T-helper 2 cell treated with Interferon-gamma antibody and Interleukin-4, amounts not matched to agents 5 μg/mL and 100 μg/mL, for 36 hours (primary cell): ENCODE data around the gene TGFBR3.
"Not testable (repeated sequence)": the region's sequence is repeated elsewhere in the genome, so short reads cannot be mapped to it uniquely, and the experiment has no call there.

ENCODE experiments used
- DNase-seq: peaks from one replicate; pipeline ENCODE4 v3.0.0; 2021; ENCODE audit warnings: low spot score
- H3K27ac Mint-ChIP-seq: one replicate; pipeline ENCODE4 v1.8.0; 2021; ENCODE audit warnings: mild to moderate bottlenecking, mixed read lengths
- H3K27me3 Mint-ChIP-seq: one replicate; pipeline ENCODE4 v1.8.0; 2021; ENCODE audit warnings: low read depth, mixed read lengths
- H3K36me3 Mint-ChIP-seq: one replicate; pipeline ENCODE4 v1.8.0; 2021; ENCODE audit warnings: low read depth, mixed read lengths
- H3K4me1 Mint-ChIP-seq: one replicate; pipeline ENCODE4 v1.8.0; 2021; ENCODE audit warnings: low read depth, mixed read lengths
- H3K4me3 Mint-ChIP-seq: one replicate; pipeline ENCODE4 v1.8.0; 2022; ENCODE audit warnings: mild to moderate bottlenecking, moderate library complexity, mixed read lengths
- H3K9me3 Mint-ChIP-seq: one replicate; pipeline ENCODE4 v1.8.0; 2021; ENCODE audit warnings: mixed read lengths

The TGFBR3 gene

GRCh38 chr1:91876040-91876470, 9.9 kb downstream of the TGFBR3 start:
- DNase-seq, result peak; percentile 49
- peaks cover 56% of the 10 kb centered on the region for H3K4me1 Mint-ChIP-seq
- H3K27me3 Mint-ChIP-seq, result peaks cover 9% of the 10 kb centered on the region
- no peaks in the 10 kb centered on the region for H3K9me3 Mint-ChIP-seq
- no peak overlapping the region for H3K4me3 Mint-ChIP-seq
- H3K27ac Mint-ChIP-seq, result no peak overlapping the region
- H3K36me3 Mint-ChIP-seq, result peaks cover 5% of the 10 kb centered on the region

GRCh38 chr1:91874167-91874566, 11.8 kb downstream of the TGFBR3 start:
- Mint-ChIP-seq H3K9me3 (no peaks in the 10 kb centered on the region), H3K36me3 (peaks cover 5% of the 10 kb centered on the region), H3K27me3 (peaks cover 9% of the 10 kb centered on the region), H3K4me3 (no peak overlapping the region), H3K4me1 (peaks cover 65% of the 10 kb centered on the region), H3K27ac (no peak overlapping the region)
- DNase-seq, result no peak

GRCh38 chr1:91872559-91873081, 13.3 kb downstream of the TGFBR3 start:
- H3K36me3 Mint-ChIP-seq, result peaks cover 3% of the 10 kb centered on the region
- H3K4me1 Mint-ChIP-seq, result peaks cover 54% of the 10 kb centered on the region
- H3K27me3 Mint-ChIP-seq, result peaks cover 9% of the 10 kb centered on the region
- peak; percentile 57 for DNase-seq
- H3K27ac Mint-ChIP-seq, result peak overlapping the region; percentile 13
- H3K4me3 Mint-ChIP-seq, result peak overlapping the region; percentile 67
- H3K9me3 Mint-ChIP-seq, result no peaks in the 10 kb centered on the region

- Mint-ChIP-seq H3K9me3 (no peaks in the 10 kb centered on the region), H3K36me3 (peaks cover 2% of the 10 kb centered on the region), H3K27me3 (peaks cover 11% of the 10 kb centered on the region), H3K4me1 (peaks cover 48% of the 10 kb centered on the region), H3K27ac (no peak overlapping the region), H3K4me3 (no peak overlapping the region)
- DNase-seq, result no peak
These were observed 14.0 kb downstream of the TGFBR3 start for GRCh38 chr1:91872000-91872399.

- peaks cover 9% of the 10 kb centered on the region for H3K27me3 Mint-ChIP-seq
- peaks cover 38% of the 10 kb centered on the region for H3K4me1 Mint-ChIP-seq
- no peak for DNase-seq
- H3K4me3 Mint-ChIP-seq, result no peak overlapping the region
- no peaks in the 10 kb centered on the region for H3K9me3 Mint-ChIP-seq
- H3K27ac Mint-ChIP-seq, result no peak overlapping the region
- H3K36me3 Mint-ChIP-seq, result peaks cover 2% of the 10 kb centered on the region
These were observed 15.6 kb downstream of the TGFBR3 start for GRCh38 chr1:91870322-91870721.

- Mint-ChIP-seq H3K4me3 (no peak overlapping the region), H3K9me3 (no peaks in the 10 kb centered on the region), H3K4me1 (peaks cover 13% of the 10 kb centered on the region)
These were observed 19.5 kb downstream of the TGFBR3 start for GRCh38 chr1:91866425-91866824.

GRCh38 chr1:91864017-91864700, 21.8 kb downstream of the TGFBR3 start:
- H3K4me1 Mint-ChIP-seq, result peaks cover 3% of the 10 kb centered on the region
- no peaks in the 10 kb centered on the region for H3K9me3 Mint-ChIP-seq
- no peak overlapping the region for H3K4me3 Mint-ChIP-seq
- peaks cover 3% of the 10 kb centered on the region for H3K27me3 Mint-ChIP-seq
- no peaks in the 10 kb centered on the region for H3K36me3 Mint-ChIP-seq
- no peak for DNase-seq
- no peak overlapping the region for H3K27ac Mint-ChIP-seq

More at GRCh38 chr1:91866425-91866824, 19.5 kb downstream of the TGFBR3 start:
- H3K27ac Mint-ChIP-seq, result no peak overlapping the region
- no peaks in the 10 kb centered on the region for H3K36me3 Mint-ChIP-seq
- DNase-seq, result no peak
- peaks cover 3% of the 10 kb centered on the region for H3K27me3 Mint-ChIP-seq

- no peak overlapping the region for H3K4me3 Mint-ChIP-seq
- no peak overlapping the region for H3K27ac Mint-ChIP-seq
- no peaks in the 10 kb centered on the region for H3K9me3 Mint-ChIP-seq
- H3K36me3 Mint-ChIP-seq, result peaks cover 2% of the 10 kb centered on the region
- no peak for DNase-seq
- H3K4me1 Mint-ChIP-seq, result peaks cover 4% of the 10 kb centered on the region
- peaks cover 3% of the 10 kb centered on the region for H3K27me3 Mint-ChIP-seq
These were observed 22.5 kb downstream of the TGFBR3 start for GRCh38 chr1:91863498-91863897.

GRCh38 chr1:91862120-91862519, 23.8 kb downstream of the TGFBR3 start:
- no peak overlapping the region for H3K4me3 Mint-ChIP-seq

GRCh38 chr1:91857557-91858239, 28.3 kb downstream of the TGFBR3 start:
- Mint-ChIP-seq H3K9me3 (peaks cover 4% of the 10 kb centered on the region), H3K36me3 (peaks cover 5% of the 10 kb centered on the region), H3K4me1 (peaks cover 4% of the 10 kb centered on the region), H3K27ac (no peak overlapping the region), H3K4me3 (no peak overlapping the region), H3K27me3 (no peaks in the 10 kb centered on the region)
- DNase-seq, result no peak

More at GRCh38 chr1:91862120-91862519, 23.8 kb downstream of the TGFBR3 start:
- Mint-ChIP-seq H3K4me1 (peaks cover 4% of the 10 kb centered on the region), H3K27ac (no peak overlapping the region), H3K9me3 (no peaks in the 10 kb centered on the region), H3K27me3 (peaks cover 2% of the 10 kb centered on the region), H3K36me3 (peaks cover 2% of the 10 kb centered on the region)
- no peak for DNase-seq

- Mint-ChIP-seq H3K4me3 (no peak overlapping the region), H3K4me1 (peaks cover 4% of the 10 kb centered on the region), H3K36me3 (peaks cover 5% of the 10 kb centered on the region), H3K27ac (no peak overlapping the region), H3K9me3 (peaks cover 4% of the 10 kb centered on the region), H3K27me3 (no peaks in the 10 kb centered on the region)
- no peak for DNase-seq
These were observed 29.0 kb downstream of the TGFBR3 start for GRCh38 chr1:91856996-91857395.

- Mint-ChIP-seq H3K36me3 (peaks cover 5% of the 10 kb centered on the region), H3K4me1 (peaks cover 6% of the 10 kb centered on the region), H3K27me3 (no peaks in the 10 kb centered on the region), H3K27ac (no peak overlapping the region), H3K4me3 (no peak overlapping the region), H3K9me3 (peaks cover 4% of the 10 kb centered on the region)
- DNase-seq, result no peak
These were observed 31.0 kb downstream of the TGFBR3 start for GRCh38 chr1:91854852-91855534.

GRCh38 chr1:91853397-91853796, 32.6 kb downstream of the TGFBR3 start:
- Mint-ChIP-seq H3K4me3 (no peak overlapping the region), H3K27me3 (no peaks in the 10 kb centered on the region), H3K27ac (no peak overlapping the region), H3K4me1 (peaks cover 2% of the 10 kb centered on the region), H3K9me3 (peaks cover 4% of the 10 kb centered on the region), H3K36me3 (peaks cover 3% of the 10 kb centered on the region)
- no peak for DNase-seq

GRCh38 chr1:91852011-91852410, 33.9 kb downstream of the TGFBR3 start:
- not testable (repeated sequence) for H3K4me1 Mint-ChIP-seq, H3K27ac Mint-ChIP-seq, DNase-seq, H3K27me3 Mint-ChIP-seq, H3K4me3 Mint-ChIP-seq, H3K9me3 Mint-ChIP-seq, H3K36me3 Mint-ChIP-seq
